ENCODE data around the gene NPM3.

NPM3 gene

DNA sequence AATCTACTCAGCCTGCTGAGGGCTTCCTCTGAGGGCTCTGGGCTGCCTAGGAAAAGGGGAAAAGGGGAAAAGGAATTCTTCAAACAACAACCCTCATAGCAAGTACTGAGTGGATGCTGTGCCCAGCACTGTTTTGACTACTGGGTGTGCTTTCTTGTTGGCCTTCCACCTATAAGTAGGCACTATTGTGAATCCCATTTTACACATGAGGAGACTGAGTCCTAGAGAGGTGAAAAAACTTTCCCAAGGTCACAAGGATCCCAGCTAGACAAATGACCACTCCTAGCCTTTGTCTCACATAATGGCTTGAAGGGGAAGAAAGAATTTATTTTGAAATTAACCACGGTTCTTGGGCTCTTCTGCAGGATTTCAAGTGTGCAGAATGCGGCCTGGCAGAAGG is 24.4 kb downstream of the NPM3 start:
- DNase-seq (ENCODE audit: low spot score), result no peak

DNA sequence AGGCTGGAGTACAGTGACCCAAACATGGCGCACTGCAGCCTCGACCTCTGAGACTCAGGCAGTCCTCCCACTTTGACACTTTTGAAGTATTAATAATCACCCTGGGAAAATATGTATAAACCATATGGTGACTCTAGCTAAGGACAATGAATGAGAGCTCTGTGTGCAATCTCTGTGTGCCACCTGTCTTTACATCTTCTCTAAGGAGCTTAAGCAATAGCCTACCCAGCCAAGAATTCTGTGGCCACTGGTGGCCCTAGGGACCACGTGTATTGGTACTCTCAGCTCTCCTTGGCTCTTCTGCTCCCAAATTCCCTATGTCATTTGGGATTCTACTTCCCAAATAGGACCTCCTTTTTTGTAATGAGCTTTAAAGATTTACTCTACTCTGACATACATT is 31.0 kb downstream of the NPM3 start:
- no peak for DNase-seq (ENCODE audit: low spot score)

DNA sequence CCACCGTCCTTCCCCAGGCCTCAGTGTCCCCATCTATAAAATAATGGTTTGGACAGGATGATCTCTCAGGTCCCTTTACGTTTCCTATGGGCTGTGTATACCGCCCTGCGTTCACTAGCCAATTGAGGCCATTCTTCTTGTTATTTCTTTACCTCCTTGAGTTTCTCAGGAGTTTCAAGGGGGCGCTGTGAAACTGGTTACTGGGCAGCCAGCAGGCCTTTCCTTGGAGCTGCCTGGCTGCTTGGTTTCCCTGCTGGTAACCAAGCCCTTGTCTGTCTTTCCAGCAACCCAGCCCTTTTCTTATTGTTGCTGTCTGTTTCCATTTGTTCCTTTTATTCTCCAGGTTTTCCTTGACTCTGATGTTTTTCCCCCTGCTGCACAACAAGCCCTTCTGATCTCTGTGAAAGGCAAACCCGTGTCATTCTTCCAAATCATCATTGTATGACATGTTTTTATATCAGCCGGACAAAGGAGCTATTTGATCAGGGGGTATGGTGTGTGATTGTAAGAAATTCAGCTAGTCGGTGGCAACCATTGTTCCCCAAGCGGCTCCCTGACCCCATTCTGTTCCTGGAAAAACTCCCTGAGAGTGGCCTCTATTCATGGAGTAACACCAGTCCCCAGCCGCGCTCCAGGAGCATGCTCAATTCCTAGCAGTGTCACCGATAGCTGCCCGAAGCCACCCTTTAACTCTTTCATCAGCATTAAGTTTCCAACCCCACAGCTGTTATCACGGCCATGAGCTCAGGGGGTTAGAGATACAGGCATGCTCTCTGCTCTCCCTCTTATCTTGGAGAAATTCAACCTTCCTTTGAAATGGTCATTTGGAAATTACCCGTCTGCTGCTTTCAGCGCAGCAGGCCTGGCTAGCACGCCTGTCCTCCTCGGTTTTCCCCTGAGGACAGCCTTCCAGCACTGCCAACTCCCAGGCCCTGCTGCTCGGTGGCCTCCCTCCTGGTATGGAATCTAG is 33.9 kb downstream of the NPM3 start:
- no peak for DNase-seq (ENCODE audit: low spot score)

DNA sequence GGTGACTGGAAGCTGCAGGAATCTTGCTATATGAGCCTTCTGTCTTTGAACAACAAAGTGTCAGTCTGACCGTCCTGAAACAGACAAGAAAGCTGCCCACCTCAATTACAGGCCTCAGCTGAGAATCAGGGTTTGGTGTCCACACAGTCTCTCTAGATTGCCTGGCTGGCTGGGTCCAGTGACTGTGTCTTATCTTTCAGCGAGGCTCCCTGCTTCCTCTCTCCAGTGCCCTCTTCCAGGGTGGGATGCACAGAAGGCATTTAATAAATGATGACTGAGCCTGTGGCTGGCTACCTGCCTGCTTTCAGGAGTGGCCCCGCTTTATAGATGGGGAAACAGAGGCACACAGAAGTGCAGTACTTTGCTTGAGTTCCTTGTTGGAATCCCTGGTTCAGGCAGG is 34.8 kb downstream of the NPM3 start:
- no peak for DNase-seq (ENCODE audit: low spot score)

DNA sequence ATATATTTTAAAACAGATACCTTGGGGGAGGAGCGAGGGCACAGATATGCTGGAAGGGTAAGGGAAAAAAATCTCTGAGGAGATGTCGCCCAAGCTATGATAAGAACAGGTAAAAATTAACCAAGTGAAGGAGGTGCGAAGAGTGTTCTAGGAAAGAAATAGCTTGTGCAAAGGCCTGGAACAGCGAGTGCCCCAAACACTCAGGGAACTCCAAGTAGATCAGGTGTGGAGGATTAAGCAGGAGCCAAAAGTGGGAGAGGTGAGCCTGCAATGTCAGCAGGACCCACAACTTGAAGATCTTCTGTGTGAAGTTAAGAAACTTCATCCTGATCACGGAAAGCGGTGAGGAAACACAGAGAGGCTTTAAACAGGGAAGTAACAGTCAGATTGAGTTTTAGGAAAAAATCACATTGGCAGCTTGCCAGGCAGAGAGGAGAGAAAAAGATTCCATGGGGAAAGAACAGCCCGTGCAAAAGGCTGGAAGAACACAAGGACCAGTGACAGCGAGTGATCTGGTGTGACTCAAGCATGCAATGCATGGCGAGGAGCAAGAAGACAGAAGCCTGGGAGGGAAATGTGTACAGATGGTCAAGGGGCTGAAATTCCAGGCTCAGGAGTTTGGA is 38.1 kb downstream of the NPM3 start:
- no peak for DNase-seq (ENCODE audit: low spot score)

DNA sequence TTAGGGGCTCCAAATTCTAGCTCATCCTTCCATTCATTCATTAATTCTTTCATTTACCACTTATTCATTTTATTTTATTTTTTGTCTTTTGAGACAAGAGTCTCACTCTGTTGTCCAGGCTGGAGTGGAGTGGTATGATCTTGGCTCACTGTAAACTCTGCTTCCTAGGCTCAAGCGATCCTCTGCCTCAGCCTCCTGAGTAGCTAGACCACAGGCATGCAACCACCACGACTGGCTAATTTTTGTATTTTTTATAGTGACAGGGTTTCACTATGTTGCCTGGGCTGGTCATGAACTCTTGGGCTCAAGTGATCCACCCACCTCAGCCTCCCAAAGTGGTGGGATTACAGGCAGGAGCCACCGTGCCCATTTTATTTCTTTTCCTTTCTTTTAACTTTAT is 39.0 kb downstream of the NPM3 start:
- no peak for DNase-seq (ENCODE audit: low spot score)

DNA sequence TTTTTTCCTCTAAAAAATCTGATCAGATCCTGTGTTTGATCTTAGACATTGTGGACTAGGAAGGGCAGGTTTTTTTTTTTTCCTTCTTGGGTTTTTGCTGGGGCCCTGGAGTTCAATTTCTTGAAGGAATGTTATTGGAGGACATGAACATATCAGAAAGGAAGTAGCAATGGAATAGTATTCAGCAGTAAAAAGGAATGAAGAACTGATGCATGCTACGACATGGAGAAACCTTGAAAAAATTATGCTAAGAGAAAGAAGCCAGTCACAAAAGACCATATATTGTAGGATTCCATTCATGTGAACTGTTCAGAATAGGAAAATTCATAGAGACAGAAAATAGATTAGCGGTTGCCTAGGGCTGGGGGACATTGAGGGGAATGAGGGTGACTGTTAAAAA is 41.3 kb downstream of the NPM3 start:
- no peak for DNase-seq (ENCODE audit: low spot score)

DNA sequence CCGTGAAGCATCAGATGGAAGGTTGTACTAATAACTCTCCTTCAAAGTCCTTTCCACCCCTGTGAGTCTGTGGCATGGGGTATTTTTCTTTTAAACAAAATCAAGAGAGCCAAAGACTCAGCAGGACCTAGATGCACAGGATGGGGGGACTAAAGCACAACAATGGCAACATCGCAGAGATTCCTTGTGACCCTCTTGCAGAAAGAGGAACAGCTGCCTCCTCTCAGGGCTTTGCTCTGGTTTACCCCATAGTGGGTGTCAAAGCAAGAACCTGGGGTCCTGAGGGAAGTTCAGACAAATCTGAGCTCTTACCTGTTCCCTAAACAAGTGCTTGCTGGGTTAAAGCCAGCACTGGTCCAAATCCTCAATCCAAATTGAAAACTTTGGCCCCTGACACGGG is 46.6 kb downstream of the NPM3 start:
- DNase-seq (ENCODE audit: low spot score), result no peak

DNA sequence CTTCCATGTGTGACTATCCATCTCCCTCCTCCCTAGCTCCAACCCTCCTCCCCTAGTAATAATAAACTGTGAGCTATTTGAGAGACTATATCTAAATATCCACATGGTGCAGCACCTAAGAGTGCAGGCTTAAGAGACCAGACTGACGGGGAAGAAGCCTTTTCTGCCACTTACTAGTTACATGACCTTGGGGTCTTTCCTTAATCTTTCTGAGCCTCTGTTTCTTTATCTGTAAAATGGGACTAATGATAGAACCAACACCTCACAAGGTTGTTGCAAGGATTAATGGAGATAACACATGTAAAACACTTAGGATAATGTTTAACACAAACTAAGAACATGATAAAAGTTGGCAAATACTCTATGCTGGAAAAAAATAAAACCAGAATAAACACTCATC is 51.1 kb downstream of the NPM3 start:
- DNase-seq (ENCODE audit: low spot score), result no peak

All from LoVo (cell line).